ENCODE data around the gene NSG1.

DNA sequence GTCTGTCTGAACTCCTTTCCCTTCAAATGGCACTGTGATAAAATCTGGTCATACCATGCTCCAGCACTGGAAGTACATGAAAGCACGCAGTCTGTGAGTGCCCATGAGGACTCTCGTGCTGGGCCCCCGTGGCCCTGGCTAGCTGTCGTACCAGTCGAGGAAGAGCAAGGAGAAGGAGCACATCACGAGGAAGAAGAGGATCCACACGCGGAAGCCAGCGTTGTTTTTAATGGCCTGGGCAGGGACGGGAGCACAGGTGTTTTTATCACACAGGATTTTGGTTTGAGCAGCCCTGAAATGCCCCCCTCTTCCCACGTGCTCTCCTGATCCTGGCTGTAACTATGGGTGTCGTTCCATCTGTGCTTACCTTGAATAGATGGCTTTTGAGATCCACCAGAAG is 33.0 kb downstream of the NSG1 start:
- TF ChIP-seq, protein P1, sequence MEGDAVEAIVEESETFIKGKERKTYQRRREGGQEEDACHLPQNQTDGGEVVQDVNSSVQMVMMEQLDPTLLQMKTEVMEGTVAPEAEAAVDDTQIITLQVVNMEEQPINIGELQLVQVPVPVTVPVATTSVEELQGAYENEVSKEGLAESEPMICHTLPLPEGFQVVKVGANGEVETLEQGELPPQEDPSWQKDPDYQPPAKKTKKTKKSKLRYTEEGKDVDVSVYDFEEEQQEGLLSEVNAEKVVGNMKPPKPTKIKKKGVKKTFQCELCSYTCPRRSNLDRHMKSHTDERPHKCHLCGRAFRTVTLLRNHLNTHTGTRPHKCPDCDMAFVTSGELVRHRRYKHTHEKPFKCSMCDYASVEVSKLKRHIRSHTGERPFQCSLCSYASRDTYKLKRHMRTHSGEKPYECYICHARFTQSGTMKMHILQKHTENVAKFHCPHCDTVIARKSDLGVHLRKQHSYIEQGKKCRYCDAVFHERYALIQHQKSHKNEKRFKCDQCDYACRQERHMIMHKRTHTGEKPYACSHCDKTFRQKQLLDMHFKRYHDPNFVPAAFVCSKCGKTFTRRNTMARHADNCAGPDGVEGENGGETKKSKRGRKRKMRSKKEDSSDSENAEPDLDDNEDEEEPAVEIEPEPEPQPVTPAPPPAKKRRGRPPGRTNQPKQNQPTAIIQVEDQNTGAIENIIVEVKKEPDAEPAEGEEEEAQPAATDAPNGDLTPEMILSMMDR (IDR thresholded peaks at IDR 0.05) = no peak
- no peak for TF ChIP-seq POLR2A (IDR thresholded peaks at IDR 0.05)
